GM18907 (cell line): ENCODE measurements around the gene OBP2A.

Experiments
- ATAC-seq: cut with Tn5 transposase; IDR thresholded peaks from one replicate; pipeline ENCODE4 v1.9.1; 2021; ENCODE audit warnings: mild to moderate bottlenecking, moderate library complexity; ENCODE audit not compliant: unreplicated experiment

OBP2A gene

DNA sequence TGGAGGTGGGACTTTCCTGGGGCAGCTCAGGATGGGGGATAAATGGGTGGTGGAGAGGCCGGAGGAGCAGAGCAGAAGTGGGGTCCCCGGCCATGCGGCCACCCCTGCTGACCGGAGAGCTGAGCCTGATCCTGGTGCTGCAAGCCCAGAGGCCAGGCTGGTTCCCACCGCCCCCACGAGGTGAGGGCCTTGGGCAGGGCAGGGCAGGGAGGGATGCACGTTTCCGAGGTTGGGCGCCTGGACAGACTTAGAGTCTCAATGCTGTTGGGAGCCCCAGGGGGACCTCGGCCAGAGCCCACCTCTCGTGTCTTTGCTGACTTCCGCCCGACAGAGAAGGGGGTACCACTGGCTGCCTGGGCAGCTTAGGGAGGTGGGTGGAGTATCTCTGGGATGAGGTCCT is 5.5 kb downstream of the OBP2A start:
- no peak for ATAC-seq

DNA sequence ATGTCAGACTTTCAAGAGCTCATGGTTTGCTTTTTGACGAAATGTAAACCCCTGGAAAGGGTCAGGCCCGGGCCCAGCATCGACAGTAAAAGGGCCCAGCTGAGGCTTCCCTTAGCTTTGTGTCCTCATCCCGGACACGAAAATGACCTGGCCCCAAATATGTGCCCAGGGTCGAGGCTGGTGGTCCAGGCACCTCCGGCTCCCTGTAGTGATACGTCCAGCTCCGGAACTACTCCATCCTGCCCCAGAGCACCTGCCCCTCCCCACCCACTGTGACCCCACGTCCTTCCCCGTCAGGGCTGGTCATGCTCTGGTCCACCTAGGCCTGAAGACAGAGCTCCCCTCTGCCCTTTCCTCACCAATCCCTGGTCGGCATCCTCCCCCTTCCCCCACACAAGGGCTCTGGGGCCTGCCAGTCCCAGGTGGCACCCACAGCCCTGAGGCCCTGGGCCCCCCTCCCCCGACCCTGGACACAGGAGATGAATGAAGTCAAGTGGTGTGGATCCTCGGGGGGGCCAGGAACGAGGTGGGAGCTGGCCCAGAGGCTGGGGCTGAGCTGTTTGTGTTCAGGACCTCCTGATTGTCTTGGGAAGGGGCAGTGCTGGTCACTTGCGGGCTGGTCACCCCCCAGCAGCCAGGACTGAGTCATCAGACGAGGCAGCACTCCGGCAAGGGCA is 6.2 kb downstream of the OBP2A start:
- no peak for ATAC-seq

DNA sequence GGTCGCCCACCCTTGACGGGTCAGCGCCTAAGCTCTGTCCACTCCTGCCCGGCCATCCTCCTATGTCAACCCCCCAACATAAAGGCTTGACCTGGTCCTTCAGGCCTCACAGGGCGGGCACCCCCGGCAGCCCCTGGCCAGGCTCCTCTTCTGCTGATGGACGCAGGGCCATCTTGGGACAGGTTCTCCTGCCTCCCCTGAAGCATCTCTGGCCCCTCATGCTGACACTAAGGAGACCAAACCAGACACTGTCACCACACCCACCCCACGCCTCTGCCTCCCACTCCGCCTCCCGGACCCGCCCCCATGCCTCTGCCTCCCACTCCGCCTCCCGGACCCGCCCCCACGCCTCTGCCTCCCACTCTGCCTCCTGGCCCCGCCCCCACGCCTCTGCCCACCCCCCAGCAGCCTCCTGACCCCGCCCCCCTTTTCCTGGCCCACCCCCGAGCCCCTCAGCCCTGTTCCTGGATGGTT is 6.8 kb downstream of the OBP2A start:
- no peak for ATAC-seq

DNA sequence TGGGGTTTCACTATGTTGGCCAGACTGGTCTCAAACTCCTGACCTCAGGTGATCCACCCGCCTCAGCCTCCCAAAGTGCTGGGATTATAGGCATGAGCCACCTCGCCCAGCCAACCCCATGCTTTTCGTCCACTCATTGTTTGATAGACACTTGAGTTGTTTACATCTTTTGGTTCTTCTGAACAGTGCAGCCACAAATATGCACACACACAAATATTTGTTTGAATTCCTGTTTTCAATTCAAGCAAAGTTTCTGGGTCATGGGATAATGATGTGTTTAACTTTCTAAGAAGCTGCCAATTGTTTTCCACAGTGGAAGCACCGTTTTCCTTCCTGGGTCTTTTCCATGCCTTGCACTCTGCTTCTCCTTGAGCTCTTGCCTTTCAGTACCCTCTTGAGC is 8.8 kb downstream of the OBP2A start:
- no peak for ATAC-seq

DNA sequence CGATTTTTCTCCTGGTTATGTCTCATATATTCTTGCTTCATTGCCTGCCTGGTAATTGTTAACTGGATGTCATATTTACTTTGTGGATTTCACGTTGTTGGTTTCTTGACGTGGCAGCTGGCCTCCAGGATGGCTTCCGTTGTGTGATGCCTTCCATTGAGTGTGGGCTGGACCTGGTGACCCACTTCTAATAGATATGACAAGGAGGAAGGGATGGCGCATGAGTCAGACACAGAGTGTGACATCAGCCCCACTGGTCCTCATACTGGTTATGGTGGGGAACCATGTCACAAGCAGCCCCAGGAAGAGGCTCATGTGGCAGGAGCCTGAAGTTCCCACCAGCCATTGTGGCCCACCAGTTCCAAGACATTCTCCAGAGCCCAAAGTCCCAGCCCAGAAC is 9.3 kb downstream of the OBP2A start:
- ATAC-seq: no peak

DNA sequence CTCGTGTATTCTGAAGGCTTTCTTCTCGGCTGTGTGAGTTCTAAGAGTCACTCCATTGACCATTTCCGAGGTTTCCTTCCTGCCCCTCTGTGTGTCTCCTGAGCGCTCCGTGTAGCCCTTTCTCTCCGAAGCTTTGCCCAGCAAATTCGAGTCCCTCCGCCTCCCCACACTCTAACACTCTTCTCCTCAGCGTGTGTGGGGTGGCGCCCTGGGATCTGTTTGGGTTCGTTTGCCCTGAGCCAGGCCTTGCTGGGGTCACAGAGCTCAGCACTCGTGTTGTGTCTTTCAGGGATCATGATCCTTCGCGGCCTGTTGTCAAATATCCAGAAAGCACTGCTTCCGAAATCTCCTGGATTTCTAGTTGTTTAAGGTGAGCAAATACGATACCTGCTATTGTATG is 10.0 kb downstream of the OBP2A start:
- no peak for ATAC-seq

DNA sequence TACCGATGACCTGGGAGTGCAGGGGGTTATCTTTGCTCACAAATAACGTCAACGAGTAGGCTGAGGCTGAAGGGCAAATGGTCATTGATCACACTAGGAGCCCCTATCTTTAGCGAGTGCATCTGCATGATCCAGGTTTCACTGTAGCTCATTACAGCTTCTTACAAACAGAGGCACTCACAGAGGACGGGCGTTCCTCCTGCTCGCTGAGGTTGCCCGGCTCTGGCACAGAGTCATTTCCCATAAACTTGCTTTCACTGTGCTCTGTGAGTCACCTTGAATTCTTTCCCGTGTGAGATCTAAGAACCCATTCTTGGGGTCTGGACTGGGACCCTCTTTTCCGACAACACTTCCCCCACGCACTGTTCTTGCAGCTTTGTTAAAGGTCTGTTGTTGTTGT is 13.7 kb downstream of the OBP2A start:
- no peak for ATAC-seq

DNA sequence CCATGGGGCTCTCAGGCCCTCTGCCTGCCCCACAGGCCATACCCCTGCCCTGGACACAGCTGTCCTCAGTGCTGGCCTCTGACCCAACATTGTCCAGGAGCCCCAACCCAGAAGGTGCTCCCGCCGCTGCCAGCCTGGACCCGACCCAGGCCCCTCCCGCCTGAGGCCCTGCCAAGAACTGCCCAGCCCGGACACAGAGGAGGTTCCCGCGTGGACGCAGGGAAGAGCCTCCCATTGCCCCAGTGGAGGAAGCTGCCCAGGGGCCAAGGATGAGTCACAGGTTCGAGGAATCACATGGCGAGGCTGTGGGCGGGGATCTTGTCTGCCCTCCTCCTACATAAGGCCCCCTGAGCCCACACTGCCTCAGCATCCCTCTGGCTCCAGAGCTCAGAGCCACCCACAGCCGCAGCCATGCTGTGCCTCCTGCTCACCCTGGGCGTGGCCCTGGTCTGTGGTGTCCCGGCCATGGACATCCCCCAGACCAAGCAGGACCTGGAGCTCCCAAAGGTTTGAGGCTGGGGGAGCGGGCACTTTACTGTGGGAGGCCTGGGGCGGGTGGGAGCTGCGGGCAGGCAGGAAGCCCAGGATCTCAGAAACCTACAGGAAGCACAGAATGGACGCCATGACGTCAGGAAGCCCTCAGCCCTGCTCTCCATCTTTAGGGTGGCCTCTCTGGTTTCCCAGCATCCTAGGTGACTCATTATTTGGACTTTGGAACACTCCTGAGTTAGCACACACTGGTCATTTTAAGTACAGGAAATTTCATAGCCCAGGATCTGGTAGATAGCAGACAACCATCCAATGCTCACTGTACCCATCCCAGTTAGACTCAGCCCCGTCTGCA is 15.7 kb downstream of the OBP2A start, which contains the start of gene PAEP:
Gene PAEP, plus strand, starts transcription at position 366 of the 844 bp plus-strand sequence.
- ATAC-seq: no peak

DNA sequence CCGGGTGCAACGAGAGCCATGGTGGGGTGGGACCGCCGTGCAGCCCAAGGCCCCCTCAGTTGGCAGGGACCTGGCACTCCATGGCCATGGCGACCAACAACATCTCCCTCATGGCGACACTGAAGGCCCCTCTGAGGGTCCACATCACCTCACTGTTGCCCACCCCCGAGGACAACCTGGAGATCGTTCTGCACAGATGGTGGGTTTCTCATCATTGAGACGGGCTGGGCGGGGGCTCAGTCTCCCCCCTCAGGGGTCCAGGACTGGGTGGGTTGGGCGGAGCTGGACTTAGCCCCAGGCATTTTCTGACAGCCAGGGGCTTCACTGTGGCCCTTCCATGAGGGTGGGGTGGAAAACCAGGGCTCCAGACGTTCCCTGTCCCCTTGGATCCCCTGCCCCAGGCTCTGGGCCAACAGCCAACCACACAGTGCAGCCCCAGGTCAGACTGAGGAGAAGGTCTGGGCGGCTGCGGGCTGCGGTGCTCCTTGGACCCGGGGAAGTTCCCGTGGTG is 16.4 kb downstream of the OBP2A start:
- no peak for ATAC-seq

DNA sequence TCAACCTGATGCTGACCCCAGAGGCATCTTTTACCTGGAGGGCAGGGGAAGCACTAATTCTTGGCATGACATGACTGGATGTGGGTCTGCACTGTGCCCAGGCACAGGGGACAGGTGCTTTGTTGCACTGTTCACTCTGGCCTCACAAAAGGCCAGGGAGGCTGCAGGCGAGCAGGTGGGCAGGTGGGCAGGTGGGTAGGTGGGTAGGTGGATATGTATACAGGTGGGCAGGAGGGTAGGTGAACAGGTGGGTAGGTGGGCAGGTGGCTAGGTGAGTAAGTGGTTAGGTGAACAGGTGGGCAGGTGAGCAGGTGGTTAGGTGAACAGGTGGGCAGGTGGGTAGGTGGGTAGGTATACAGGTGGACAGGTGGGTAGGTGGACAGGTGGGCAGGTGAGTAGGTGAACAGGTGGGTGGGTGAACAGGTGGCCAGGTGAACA is 17.1 kb downstream of the OBP2A start:
- ATAC-seq: no peak

DNA sequence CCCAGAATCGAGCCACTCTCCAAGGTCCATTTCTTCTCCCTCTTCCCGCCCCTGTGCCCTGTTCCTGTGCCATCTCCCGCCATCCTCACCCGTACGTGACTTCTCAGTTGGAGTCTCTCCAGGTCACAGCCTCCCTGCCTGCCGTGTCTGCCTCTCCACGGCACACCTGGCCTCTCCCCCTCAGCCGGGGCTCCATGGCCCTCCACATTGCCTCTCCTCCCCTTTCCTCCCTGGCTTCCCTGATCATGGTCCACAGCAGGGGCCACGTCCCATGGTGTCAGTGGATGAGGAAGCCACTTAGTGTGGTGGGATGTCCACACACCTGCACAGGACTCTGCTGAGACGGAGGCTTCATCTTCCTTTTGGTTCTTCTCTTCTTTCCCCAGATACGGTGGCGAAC is 17.9 kb downstream of the OBP2A start:
- no peak for ATAC-seq

DNA sequence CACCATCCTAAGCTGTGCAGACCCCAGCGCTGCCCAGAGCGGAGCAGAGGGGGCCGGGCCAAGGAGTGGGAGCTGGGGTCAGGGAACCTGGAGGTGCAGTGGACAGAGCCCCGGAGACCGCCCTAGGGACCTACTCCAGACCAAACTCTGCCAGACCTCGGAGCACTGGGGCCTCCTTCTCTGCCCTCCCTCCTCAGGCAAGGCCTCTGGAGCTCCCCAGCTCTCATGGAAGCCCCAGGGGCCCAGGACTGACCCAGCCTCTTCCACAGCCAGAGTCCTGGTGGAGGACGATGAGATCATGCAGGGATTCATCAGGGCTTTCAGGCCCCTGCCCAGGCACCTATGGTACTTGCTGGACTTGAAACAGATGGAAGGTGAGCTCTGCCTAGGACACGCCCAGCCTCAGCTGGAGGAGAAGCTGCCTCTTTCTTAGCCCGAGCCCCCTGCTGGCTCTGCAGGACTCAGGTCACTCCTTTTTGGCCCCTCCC is 19.3 kb downstream of the OBP2A start:
- no peak for ATAC-seq

DNA sequence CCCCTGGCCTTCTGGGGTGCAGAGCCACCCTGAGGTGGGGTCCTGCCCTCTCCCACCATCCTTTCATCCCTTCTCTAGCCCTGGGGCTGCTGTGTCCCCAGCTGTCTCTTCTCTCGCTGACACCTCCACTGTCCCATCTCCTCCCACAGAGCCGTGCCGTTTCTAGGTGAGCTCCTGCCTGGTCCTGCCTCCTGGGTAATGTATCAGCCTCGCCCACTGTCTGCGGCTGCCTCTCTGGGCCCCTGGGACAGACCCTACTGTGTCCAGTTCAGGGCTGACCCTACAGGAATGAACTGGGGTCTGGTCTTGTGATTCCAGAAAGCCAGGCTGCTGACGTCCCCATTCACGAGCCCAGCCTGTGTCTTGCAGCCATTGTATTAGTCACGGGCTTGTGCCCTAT is 19.7 kb downstream of the OBP2A start:
- no peak for ATAC-seq

DNA sequence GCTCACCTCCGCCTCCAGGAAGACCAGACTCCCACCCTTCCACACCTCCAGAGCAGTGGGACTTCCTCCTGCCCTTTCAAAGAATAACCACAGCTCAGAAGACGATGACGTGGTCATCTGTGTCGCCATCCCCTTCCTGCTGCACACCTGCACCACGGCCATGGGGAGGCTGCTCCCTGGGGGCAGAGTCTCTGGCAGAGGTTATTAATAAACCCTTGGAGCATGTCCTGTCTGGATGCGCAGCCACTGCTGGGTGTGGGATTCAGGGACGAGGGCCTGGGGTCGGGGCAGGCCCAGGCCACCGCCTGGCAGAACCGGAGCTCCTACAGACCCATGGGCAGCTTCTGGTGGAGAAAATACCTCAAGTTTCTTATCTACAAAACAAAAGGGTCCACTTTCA is 20.6 kb downstream of the OBP2A start:
- ATAC-seq: no peak

DNA sequence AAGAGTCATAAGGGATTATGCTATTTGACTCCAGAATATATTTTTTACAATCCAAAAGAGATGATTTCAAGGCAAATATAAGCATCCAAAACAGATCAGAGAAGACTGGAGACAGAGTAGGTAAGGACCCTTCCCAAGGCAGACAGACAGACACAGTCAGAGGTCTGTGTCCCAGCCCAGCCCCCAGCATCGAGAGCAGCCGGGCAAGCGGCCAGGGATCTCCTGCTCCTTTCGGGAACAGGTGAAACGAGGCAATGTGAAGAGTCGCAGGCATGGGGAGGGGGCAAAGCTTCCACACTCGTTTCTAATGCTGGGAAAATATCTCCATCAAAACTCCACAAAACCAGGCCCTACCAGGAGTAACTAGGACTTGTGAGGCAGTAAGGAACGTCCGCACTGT is 21.4 kb downstream of the OBP2A start:
- ATAC-seq: no peak

DNA sequence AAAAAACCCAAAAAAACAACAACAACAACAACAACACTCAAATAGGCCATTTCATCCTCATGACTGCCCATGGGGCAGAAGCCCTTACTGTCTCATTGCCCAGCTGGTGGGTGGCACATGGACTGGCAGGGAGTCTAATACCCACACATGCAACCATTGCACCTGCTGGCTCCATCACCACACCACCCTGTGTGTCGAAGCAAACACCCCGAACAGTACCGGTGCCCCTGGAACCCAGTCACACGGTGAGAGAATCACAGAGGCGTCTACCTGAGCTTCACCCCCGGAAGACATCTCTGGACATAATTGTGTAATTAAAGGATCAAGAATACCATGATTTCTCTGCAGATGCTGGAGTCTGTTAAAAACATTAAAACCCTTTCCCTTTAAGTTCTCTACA is 22.1 kb downstream of the OBP2A start:
- ATAC-seq: no peak

DNA sequence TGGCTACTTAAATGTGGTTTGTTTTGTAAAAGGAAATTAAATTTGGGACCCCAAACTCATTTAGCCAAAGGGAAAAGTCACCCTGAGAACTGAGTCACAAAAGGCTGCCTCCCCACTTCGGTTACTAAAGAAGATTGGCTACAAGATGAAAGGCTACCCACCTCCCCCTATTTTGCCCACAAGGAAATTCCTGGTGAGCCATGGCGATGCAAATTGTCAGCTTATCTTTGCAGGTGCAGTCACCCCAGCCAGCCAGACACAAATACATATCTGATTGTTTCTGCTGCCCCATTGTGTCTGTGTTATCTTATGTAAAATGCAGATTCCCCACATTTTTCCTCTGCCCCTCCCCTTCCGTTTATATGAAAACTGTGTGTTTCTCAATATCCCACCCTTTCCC is 24.5 kb downstream of the OBP2A start:
- no peak for ATAC-seq

DNA sequence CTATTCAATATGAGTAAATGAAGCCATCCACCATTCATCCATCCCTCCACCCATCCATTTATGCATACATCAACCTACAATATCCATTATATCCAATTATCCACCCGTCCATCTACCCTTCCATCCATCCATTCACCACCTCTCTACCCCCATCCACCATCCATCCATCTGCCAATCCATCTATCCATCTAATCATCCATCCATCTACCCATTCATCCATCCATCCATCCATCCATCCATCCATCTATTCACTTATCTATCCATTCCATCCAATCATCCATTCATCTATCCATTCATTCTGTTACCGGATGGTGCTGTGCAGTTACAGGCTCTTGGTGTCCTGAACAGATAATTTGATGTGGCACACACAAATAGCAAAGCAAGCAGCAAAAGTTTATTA is 26.3 kb downstream of the OBP2A start:
- ATAC-seq: no peak

DNA sequence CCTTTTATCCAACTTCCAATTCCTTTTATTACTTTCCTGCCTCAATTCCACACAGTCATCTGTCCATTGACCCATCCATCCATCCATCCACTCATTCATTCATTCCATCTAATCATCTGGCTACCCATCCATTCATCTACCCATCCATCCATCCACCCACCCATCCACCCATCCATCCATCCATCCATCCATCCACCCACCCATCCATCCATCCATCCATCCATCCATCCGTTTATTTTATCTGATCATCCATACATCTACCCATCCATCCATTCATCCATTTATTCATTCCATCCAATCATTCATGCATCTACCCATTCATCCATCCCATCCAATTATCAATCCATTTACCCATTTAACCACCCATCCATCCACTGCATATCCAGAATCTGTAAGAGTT is 27.2 kb downstream of the OBP2A start:
- ATAC-seq: no peak

DNA sequence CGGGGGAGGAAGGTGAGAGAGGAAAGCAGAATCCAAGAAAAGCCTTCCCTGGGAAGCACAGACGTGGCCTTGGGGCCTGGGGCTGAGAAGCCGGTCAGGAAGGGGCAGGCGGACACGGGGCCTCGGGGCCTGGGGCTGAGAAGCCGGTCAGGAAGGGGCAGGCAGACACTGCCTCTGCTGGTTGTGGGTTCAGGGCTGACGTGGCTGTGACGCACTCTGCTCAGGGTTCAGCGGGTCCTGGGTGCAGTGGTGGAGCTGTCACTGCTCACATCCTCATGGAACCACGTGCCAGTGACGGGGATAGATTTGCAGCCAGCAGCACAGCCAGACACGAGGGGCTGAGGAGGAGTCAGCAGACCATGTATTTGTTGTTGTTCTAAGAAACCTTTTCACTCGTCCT is 28.4 kb downstream of the OBP2A start:
- ATAC-seq: no peak

DNA sequence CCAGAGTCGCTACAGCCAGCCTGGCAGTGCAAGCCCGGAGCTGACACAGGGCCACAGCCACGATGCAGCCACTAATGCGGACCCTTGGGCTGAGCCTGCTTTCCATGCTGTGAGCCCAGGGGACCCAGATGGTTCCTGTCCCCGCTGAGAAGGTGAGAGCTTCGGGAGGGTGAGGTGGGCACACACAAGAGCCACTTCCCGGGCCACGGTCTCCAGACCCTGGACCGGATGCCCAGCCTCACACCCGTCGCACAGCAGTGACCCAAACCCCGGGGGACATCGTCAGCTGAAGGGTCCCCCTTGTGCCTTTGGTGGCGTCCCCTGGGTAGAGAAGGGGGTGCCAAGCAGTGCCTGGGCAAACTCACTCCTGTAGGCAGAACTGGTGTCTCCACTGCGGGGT is 29.0 kb downstream of the OBP2A start:
- no peak for ATAC-seq
